Prostate gland (tissue), 2 donors: ENCODE measurements around the gene EGLN3. TPM values are rescaled to one million over a fixed set of nuclear protein-coding genes. Genes with fewer than 3 reads are reported as not detected.
"Not testable (repeated sequence)": the region's sequence is repeated elsewhere in the genome, so short reads cannot be mapped to it uniquely, and the experiment has no call there.

Experiments used
- DNase-seq: peaks from one replicate; pipeline ENCODE4 v3.0.0-alpha.2; 2019; ENCODE audit warnings: low spot score
- H3K27ac ChIP-seq, 2 donors: fragments of 200-600 bp; sonication (generic); 2 replicates each; pipeline ENCODE4 v1.5.1; 2017 to 2019
- H3K27me3 ChIP-seq: fragments of 200-600 bp; sonication (generic); replicated peaks from 2 replicates; pipeline ENCODE4 v1.5.1; 2019; ENCODE audit not compliant: insufficient read depth
- H3K36me3 ChIP-seq, 2 donors: fragments of 200-600 bp; sonication (generic); 1 replicate in 1 of 2; 2 replicates in 1 of 2; pipeline versions ENCODE4 v1.5.1 to v1.8.1; 2017 to 2019
- H3K4me1 ChIP-seq: fragments of 200-600 bp; sonication (generic); replicated peaks from 2 replicates; pipeline ENCODE4 v1.5.1; 2019
- H3K4me3 ChIP-seq, 2 donors: fragments of 200-600 bp; sonication (generic); 2 replicates each; pipeline ENCODE4 v1.5.1; 2017 to 2019
- H3K9me3 ChIP-seq: fragments of 200-600 bp; sonication (generic); 2 replicates; pipeline ENCODE4 v1.5.1; 2017
- CTCF ChIP-seq, 4 experiments: fragments of 200-600 bp in 2 of 4; fragments of 450-650 bp in 2 of 4; sonication (generic) in 2 of 4; IDR thresholded peaks; 1 replicate in 3 of 4; 2 replicates in 1 of 4; pipeline ENCODE4 v1.5.1; 2016 to 2019; ENCODE audit warnings: antibody characterized with exemption in 4 of 4, mild to moderate bottlenecking in 2 of 4, moderate library complexity in 2 of 4
- POLR2A ChIP-seq: fragments of 450-650 bp; IDR thresholded peaks from one replicate; pipeline ENCODE4 v1.6.1; 2016; ENCODE audit warnings: antibody characterized with exemption, mild to moderate bottlenecking
- POLR2AphosphoS5 ChIP-seq: sonication (generic); formaldehyde crosslinking; IDR thresholded peaks from one replicate; pipeline ENCODE4 v1.6.1; 2017; ENCODE audit warnings: antibody characterized with exemption
- WGBS: methylation state at CpG from one replicate; pipeline ENCODE4 v1.1.5; 2018; 5-methylcytosine and 5-hydroxymethylcytosine counted together
- intact Hi-C: fragments of 100-400 bp; cut with DNase I; formaldehyde crosslinking; loops from one replicate; pipeline ENCODE4 v1.14.2; 2022
- total RNA-seq, 2 donors: library from RNA; depleted of rRNA; stranded (reverse); fragments of >200 nt; gene quantifications; one replicate each; pipeline ENCODE4 v1.1.0, GENCODE V29; 2016

Gene EGLN3
- total RNA-seq, 2 donors from 2014 or later = 6.1 to 6.8 TPM

GRCh38 chr14:33968722-33969121, 17.8 kb upstream of the EGLN3 start:
- 22% methylated on average over 1 of the region's 1 CpG for WGBS
- no peak for DNase-seq
- H3K27ac ChIP-seq = no peak overlapping the region
- H3K4me3 ChIP-seq = no peak overlapping the region
- intact Hi-C loops = no loop called here
- no peaks in the 10 kb centered on the region for H3K27me3 ChIP-seq
- no peaks in the 10 kb centered on the region for H3K4me1 ChIP-seq
- no peak for TF ChIP-seq POLR2A
- TF ChIP-seq CTCF (IDR thresholded peaks at IDR 0.05) = no peak
- TF ChIP-seq POLR2AphosphoS5 = no peak
- H3K36me3 ChIP-seq = no peaks in the 10 kb centered on the region
- H3K9me3 ChIP-seq = no peaks in the 10 kb centered on the region

GRCh38 chr14:33967138-33967537, 16.3 kb upstream of the EGLN3 start:
- WGBS = 76% methylated on average over 4 of the region's 4 CpGs

GRCh38 chr14:33966276-33966675, 15.4 kb upstream of the EGLN3 start:
- no peaks in the 10 kb centered on the region for H3K9me3 ChIP-seq
- 65% methylated on average over 6 of the region's 6 CpGs for WGBS
- TF ChIP-seq POLR2A (no peak), CTCF (IDR thresholded peaks at IDR 0.05) (no peak), POLR2AphosphoS5 (no peak)
- H3K36me3 ChIP-seq = no peaks in the 10 kb centered on the region
- no peak overlapping the region for H3K27ac ChIP-seq
- no peak overlapping the region for H3K4me3 ChIP-seq
- H3K4me1 ChIP-seq = no peaks in the 10 kb centered on the region
- no peaks in the 10 kb centered on the region for H3K27me3 ChIP-seq
- intact Hi-C loops = no loop called here
- DNase-seq = no peak

More at GRCh38 chr14:33967138-33967537, 16.3 kb upstream of the EGLN3 start:
- no peaks in the 10 kb centered on the region for H3K9me3 ChIP-seq
- DNase-seq = no peak
- no peaks in the 10 kb centered on the region for H3K27me3 ChIP-seq
- H3K27ac ChIP-seq = no peak overlapping the region
- intact Hi-C loops = no loop called here
- TF ChIP-seq POLR2A = no peak
- no peak for TF ChIP-seq POLR2AphosphoS5
- no peak for TF ChIP-seq CTCF (IDR thresholded peaks at IDR 0.05)
- H3K4me3 ChIP-seq = no peak overlapping the region
- no peaks in the 10 kb centered on the region for H3K4me1 ChIP-seq
- H3K36me3 ChIP-seq = no peaks in the 10 kb centered on the region

GRCh38 chr14:33964599-33965317, 13.9 kb upstream of the EGLN3 start:
- 91% methylated on average over 6 of the region's 6 CpGs for WGBS
- Histone ChIP-seq H3K27me3 (no peaks in the 10 kb centered on the region), H3K27ac (no peak overlapping the region), H3K36me3 (no peaks in the 10 kb centered on the region), H3K4me1 (no peaks in the 10 kb centered on the region), H3K4me3 (no peak overlapping the region), H3K9me3 (no peaks in the 10 kb centered on the region)
- DNase-seq = no peak
- TF ChIP-seq POLR2AphosphoS5 = no peak
- TF ChIP-seq CTCF (IDR thresholded peaks at IDR 0.05) = no peak
- no peak for TF ChIP-seq POLR2A
- intact Hi-C loops = no loop called here

GRCh38 chr14:33963892-33964291, 13.0 kb upstream of the EGLN3 start:
- TF ChIP-seq POLR2A (no peak), POLR2AphosphoS5 (no peak), CTCF (IDR thresholded peaks at IDR 0.05) (no peak)
- intact Hi-C loops = no loop called here
- Histone ChIP-seq H3K9me3 (no peaks in the 10 kb centered on the region), H3K4me1 (no peaks in the 10 kb centered on the region), H3K27me3 (no peaks in the 10 kb centered on the region), H3K4me3 (no peak overlapping the region), H3K36me3 (no peaks in the 10 kb centered on the region), H3K27ac (no peak overlapping the region)
- 88% methylated on average over 5 of the region's 5 CpGs for WGBS
- no peak for DNase-seq

GRCh38 chr14:33962466-33962865, 11.6 kb upstream of the EGLN3 start:
- H3K4me1 ChIP-seq, DNase-seq, H3K27ac ChIP-seq, H3K4me3 ChIP-seq, H3K36me3 ChIP-seq, H3K9me3 ChIP-seq, intact Hi-C loops, H3K27me3 ChIP-seq: not testable (repeated sequence)
- WGBS = 85% methylated on average over 5 of the region's 5 CpGs
